GM19455 (cell line): Measurements from ENCODE around the gene OGDH.
"Not testable (repeated sequence)": the region's sequence is repeated elsewhere in the genome, so short reads cannot be mapped to it uniquely, and the experiment has no call there.

Source experiments
- ATAC-seq: cut with Tn5 transposase; IDR thresholded peaks from one replicate; pipeline ENCODE4 v1.9.1; 2021; ENCODE audit not compliant: unreplicated experiment

Gene OGDH

GRCh38 chr7:44606341-44607140 lies at the start of gene OGDH:
OGDH (plus strand) TSS chr7:44606627; CDS start chr7:44624344, 17,717 bp downstream.
- peak; percentile 96 for ATAC-seq

DNA sequence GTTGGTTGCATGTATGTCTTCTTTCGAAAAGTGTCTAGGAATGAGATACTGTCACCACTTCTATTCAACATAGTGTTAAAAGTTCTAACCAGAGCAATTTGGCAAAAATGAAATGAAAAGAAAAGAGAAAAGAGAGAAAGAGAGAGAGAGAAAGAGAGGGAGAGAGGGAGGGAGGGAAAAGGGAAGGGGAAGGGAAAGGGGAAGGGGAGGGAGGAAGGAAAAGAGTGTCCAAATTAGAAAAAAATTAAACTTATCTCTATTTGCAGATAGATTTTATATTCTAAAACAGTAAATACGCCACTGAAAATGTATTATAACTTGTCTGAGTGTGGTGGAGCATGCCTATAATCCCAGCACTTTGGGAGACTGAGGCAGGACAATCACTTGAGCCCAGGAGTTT lies 48.9 kb upstream of the OGDH start:
- no peak for ATAC-seq

GRCh38 chr7:44559485-44559884 lies 46.9 kb upstream of the OGDH start:
- no peak for ATAC-seq

GRCh38 chr7:44561481-44561880 lies 44.9 kb upstream of the OGDH start:
- ATAC-seq = no peak

DNA sequence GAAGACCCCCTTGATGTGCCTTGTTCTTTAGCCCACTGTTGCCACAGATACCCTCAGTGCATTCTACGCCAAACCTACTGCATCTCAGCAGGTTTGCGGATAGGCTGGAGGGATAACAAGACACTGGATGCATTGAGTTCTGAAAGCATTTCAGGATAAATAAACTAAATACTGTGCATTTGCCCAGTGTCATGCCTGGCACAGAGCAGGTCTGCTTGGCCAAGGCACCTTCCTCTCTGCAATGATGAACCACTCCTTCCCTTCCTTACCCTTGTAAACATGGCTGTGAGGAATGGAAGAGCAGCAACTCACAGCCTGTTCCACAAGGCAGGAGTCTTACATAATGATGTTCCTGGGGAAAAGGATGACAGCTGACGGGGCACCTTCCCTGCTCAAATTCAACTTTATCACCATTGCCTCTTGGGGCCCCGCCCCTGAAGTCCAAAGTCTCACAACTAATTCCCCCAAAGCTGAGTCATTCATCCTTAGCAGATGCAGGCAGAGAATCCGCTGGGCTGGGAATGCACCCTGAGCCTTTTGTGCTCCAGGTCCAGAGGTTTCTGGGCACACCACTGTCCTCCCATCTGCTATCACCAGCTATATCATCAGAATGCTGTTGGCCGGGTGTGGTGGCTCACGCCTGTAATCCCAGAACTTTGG lies 44.3 kb upstream of the OGDH start:
- ATAC-seq = no peak

DNA sequence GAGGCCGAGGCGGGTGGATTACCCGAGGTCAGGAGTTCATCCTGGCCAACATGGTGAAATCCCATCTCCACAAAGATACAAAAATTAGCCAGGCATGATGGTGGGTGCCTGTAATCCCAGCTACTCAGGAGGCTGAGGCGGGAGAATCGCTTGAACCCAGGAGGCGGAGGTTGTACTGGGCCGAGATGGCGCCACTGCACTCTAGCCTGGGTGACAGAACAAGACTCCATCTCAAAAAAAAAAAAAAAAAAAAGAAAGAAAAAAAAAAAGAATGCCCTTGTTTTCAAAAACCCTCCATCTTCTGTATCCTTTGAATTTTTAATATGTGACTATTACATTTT lies 43.8 kb upstream of the OGDH start:
- not testable (repeated sequence) for ATAC-seq

DNA sequence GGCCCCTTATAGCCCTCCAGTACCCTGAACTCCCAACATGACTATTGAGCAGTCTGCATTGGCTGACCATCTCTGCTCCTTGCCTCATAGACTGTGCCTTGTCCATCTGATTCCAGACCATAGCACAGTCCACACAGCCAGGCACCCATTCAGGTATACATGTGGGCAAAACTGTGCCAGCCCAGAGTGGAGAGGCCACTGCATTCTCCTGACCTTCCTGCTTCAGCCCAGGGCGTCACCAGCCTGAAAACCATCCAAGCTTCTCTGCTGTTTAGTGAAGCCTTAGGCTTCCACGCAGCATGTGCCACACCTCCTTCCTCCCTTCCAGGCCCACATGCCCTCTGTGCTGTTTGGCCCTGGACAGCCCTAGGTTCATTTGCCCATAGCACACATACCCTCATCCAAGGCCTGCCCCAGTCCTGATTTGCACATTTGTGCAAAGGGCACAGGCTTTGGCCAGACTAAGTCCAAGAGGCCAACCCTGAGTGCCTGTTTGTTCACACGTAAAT lies 43.2 kb upstream of the OGDH start:
- no peak for ATAC-seq

- ATAC-seq = no peak
Observed at GRCh38 chr7:44564606-44565005, 41.8 kb upstream of the OGDH start.

DNA sequence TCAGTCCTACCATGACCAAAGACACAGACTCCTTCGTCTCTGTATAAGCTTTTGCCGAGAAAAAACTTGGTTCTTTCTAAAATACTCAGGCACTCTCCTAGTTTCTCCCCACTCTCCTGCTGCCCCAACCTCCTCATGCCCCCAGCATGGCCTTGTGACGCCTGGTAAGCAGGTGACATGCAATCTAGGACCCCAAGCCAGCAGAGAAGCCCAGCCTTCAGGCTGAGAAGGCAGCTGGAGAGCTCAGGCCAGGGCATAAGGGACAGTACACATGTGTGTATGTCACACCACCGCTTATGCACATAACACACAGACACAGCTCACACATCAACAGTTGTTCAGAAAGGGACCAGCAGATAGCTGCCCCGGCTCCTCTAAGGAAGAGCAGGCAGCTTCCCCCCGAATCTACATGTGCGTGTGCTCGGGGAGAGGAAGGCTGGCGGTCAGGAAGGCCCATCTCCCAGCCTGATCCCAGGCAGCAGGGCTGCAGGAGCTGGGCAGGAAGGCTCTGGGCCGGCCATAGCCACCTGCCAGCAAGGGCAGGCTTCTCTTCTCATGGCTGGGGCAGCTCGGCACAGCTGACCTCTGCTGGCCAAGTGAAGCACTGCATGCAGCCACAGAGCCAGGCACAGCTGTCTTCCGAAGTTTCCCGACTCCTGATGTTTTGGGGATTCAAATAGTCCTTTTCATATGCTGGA lies 41.2 kb upstream of the OGDH start:
- peak; percentile 73 for ATAC-seq

GRCh38 chr7:44565795-44566559 lies 40.5 kb upstream of the OGDH start:
- peak; percentile 35 for ATAC-seq

- ATAC-seq = no peak
Observed at GRCh38 chr7:44566680-44567079, 39.7 kb upstream of the OGDH start.

DNA sequence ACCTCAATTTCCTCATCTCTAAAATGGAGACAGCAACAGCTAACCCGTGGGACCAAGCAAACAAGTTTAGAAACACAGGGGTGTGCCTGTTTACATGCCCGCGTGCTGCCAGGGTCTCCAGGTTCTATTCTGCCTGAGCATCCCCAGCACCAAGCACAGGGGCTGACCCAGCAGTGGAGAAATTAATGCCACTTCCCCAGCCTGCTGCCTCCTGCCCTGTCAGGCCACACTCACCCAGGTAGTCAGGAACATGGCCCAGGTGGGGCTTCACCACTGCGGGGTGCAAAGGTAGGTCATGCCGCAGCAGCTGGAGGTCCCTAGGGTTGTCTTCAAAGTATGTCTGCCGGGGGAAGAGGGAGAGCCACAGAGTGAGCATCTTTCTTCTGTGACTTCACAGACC lies 38.5 kb upstream of the OGDH start:
- ATAC-seq = no peak

GRCh38 chr7:44568771-44569560 lies 37.5 kb upstream of the OGDH start:
- no peak for ATAC-seq

GRCh38 chr7:44569959-44570358 lies 36.5 kb upstream of the OGDH start:
- no peak for ATAC-seq

- ATAC-seq = no peak
Observed at GRCh38 chr7:44572771-44573170, 33.7 kb upstream of the OGDH start.

DNA sequence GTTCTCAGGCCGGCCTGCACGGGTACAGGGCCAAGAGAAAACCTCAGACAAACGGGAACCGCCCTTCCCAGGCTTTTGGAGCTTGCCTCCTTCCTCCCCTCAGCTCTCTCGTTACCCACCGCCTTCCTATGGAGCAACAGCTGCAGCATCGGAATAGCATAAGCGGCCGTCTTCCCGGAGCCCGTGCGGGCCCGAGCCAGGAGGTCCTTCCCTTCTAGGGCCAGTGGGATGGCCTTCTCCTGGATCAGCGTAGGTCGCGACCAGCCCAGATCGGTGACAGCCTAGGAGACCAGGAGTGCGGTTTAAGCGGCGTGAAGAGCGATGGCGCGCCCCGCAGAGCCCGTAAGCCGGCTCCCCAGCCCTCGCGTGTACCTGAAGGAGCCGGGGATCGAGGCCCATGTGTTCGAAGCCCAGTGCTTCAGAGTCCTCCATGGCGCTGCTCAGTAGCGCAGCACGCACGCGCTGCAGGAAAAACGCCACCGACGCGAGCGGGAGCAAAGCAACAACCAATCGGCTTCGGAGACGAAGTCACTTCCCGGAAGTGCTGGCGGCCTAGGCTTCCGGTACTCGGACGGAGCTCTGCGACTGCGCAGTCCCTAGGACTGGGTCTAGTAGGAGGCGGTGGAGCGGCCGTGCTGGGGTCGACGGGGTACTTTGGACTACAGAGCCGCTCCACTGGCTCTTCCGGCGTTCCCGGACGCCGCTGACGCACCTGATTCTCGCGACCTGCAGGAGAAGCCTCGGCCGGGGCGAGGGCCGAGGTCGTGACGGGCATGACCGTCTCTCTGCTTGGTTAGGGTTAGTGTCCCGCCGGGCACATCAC lies 32.8 kb upstream of the OGDH start, which contains the start of gene DDX56:
DDX56 (minus strand) TSS at position 445 of the 823 bp plus-strand sequence; CDS start at position 432, 13 bp downstream.
- peak; percentile 82 for ATAC-seq

GRCh38 chr7:44574287-44574872 lies 32.0 kb upstream of the OGDH start:
- peak; percentile 12 for ATAC-seq

DNA sequence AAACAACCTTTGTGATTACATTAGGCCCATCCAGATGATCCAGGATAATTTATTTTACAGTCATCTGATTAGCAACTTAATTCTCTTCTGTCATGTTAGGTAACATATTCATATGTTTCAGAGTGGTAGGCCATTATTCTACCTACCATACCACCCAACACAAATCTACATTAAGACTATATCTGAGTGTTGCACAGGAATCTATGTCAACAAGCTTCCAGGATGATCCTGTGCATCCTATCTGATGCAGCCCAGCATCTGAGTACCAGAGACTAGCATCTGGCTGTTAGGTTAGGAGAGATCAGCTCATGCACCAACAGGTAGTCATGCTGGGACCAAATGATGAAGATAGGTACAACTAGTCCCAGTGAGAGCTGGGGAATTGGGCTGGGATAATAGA lies 31.4 kb upstream of the OGDH start:
- no peak for ATAC-seq

GRCh38 chr7:44576228-44576627 lies 30.2 kb upstream of the OGDH start:
- no peak for ATAC-seq
